ENCODE results near the gene POT1. TPM values are rescaled to one million over a fixed set of nuclear protein-coding genes. Genes with fewer than 3 reads are reported as not detected.

The POT1 gene
- total RNA-seq, 4 donors from 2014 or later: 3.9 to 79.2 (median 12.1) TPM

DNA sequence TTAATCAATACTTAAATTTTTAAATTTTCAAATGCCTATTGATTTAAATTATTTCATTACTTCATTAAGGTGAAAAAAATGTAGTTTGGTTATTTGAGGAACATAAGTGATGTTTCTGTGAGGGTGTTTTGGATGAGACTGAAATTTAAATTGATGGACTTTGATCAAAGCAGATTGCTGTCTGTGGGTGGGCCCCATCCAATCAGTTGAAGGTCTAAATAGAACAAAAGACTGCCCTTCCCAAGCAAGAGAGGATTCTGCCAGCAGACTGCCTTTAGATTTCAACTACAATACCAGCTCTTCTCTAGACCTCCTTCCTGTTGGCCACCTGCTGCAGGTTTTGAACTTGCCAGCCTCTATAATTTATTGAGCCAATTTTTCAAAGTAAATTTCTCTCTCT, 149.6 kb downstream of the POT1 start:
- DNase-seq: no peak
- no peaks in the 10 kb centered on the region for H3K9me3 ChIP-seq
- H3K27ac ChIP-seq: no peak overlapping the region
- H3K36me3 ChIP-seq: no peaks in the 10 kb centered on the region
- TF ChIP-seq, protein P1, sequence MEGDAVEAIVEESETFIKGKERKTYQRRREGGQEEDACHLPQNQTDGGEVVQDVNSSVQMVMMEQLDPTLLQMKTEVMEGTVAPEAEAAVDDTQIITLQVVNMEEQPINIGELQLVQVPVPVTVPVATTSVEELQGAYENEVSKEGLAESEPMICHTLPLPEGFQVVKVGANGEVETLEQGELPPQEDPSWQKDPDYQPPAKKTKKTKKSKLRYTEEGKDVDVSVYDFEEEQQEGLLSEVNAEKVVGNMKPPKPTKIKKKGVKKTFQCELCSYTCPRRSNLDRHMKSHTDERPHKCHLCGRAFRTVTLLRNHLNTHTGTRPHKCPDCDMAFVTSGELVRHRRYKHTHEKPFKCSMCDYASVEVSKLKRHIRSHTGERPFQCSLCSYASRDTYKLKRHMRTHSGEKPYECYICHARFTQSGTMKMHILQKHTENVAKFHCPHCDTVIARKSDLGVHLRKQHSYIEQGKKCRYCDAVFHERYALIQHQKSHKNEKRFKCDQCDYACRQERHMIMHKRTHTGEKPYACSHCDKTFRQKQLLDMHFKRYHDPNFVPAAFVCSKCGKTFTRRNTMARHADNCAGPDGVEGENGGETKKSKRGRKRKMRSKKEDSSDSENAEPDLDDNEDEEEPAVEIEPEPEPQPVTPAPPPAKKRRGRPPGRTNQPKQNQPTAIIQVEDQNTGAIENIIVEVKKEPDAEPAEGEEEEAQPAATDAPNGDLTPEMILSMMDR (IDR thresholded peaks at IDR 0.05): no peak
- TF ChIP-seq POLR2A (IDR thresholded peaks at IDR 0.05): no peak
- no peak overlapping the region for H3K4me3 ChIP-seq
- H3K27me3 ChIP-seq: no peaks in the 10 kb centered on the region
- no peaks in the 10 kb centered on the region for H3K4me1 ChIP-seq

DNA sequence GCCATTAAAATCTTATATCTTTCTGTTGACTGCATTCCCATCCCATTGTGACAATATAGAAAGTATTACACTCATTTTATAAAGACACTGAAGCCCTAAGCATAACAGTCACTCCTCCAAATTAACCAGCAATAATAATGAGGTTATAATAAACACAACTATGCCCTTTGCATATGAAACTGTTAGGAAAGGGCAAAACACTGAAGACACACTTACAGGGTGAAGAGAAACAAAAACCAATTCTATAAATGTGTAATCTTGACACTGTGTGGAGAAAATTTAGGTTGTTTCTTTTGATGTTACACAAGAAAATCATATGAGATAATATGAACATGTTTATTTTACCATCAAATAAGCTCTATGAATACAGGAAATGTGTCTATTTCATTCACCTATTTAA, 150.0 kb downstream of the POT1 start:
- no peak for TF ChIP-seq POLR2A (IDR thresholded peaks at IDR 0.05)
- TF ChIP-seq, protein P1 (IDR thresholded peaks at IDR 0.05): no peak
- Histone ChIP-seq H3K9me3 (no peaks in the 10 kb centered on the region), H3K4me1 (no peaks in the 10 kb centered on the region), H3K36me3 (no peaks in the 10 kb centered on the region), H3K27ac (no peak overlapping the region), H3K4me3 (no peak overlapping the region), H3K27me3 (no peaks in the 10 kb centered on the region)
- DNase-seq: no peak

DNA sequence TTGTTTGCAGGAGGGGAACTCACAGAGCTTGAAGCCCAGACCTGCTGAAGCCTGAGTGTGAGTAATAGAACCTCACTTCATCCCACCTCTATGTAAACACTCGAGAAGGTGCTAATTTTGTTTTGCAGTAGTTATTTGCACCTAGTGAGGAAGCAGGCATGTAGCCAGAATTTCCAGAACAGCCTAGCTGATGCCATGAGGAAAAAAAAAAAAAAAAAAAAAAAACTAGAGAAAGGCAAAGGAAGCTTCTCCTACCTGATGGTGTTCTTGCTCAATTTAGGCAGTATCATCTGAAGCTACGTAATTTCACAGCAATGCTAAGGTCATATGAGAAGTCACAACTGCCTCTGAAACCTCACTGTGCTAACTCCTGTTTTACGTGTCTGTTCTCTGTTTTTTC, 150.4 kb downstream of the POT1 start:
- Histone ChIP-seq H3K36me3 (no peaks in the 10 kb centered on the region), H3K27ac (no peak overlapping the region), H3K9me3 (no peaks in the 10 kb centered on the region), H3K4me3 (no peak overlapping the region), H3K27me3 (no peaks in the 10 kb centered on the region), H3K4me1 (no peaks in the 10 kb centered on the region)
- no peak for DNase-seq
- no peak for TF ChIP-seq POLR2A (IDR thresholded peaks at IDR 0.05)
- TF ChIP-seq, protein P1 (IDR thresholded peaks at IDR 0.05): no peak

DNA sequence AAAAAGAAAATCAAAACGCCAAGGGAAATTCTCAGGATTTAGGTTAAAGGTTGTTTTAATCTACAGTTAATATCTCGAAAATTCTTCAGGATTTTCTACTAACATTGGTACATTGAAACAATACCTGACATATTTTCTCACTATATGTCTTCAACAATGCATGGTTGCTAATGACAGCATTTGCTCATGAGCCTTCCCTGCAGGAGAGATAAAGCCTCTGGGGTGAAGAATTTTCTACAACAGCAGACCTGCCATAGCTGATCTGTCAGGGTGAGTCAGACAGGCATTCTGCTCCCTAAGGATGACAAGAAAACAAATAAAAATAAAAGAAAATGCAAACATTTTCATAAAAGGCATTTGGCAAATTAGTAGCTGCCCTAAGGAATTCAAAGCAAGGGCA, 152.4 kb downstream of the POT1 start:
- H3K27me3 ChIP-seq: no peaks in the 10 kb centered on the region
- DNase-seq: no peak
- H3K4me3 ChIP-seq: no peak overlapping the region
- TF ChIP-seq POLR2A (IDR thresholded peaks at IDR 0.05): no peak
- TF ChIP-seq, protein P1 (IDR thresholded peaks at IDR 0.05): no peak
- no peaks in the 10 kb centered on the region for H3K9me3 ChIP-seq
- H3K36me3 ChIP-seq: no peaks in the 10 kb centered on the region
- H3K27ac ChIP-seq: no peak overlapping the region
- H3K4me1 ChIP-seq: no peaks in the 10 kb centered on the region

DNA sequence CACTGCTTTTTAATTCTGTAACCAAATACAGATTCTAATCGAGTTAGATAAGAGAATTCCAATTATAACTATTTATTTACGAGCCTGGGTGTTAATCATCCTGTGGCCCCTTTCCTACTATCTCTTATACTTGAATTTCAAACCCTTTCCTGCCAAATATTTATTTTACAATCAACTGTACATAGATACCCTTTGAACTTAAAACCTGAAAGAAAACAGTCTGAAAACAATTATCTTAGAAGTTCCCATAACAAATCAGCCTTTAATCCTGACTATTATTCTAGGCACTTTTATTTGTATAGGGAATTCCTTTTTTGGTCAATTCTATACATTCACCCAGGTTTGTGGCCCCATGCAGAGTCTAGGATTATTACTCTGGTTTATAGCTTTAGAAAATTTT, 153.5 kb downstream of the POT1 start:
- Histone ChIP-seq H3K27ac (no peak overlapping the region), H3K9me3 (no peaks in the 10 kb centered on the region), H3K4me1 (no peaks in the 10 kb centered on the region), H3K4me3 (no peak overlapping the region), H3K36me3 (no peaks in the 10 kb centered on the region), H3K27me3 (no peaks in the 10 kb centered on the region)
- TF ChIP-seq, protein P1 (IDR thresholded peaks at IDR 0.05): no peak
- no peak for TF ChIP-seq POLR2A (IDR thresholded peaks at IDR 0.05)
- no peak for DNase-seq

DNA sequence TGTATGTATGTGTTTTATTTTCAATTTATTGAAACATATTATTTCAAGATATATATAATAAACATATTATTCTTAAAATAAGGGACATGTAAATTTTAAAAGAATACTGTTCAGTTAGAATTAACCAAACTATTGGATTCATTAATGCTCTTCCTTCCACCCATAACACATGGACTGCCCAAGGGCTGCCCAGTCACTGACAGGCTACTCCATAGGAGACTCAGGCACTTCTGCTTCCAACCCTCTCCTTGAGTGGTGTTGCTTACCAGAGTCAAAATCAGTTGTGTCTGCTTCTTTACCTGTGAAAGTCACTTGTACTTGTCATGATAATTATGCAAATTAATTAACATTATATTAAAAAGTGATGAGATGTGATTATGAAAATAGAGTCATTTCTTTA, 154.2 kb downstream of the POT1 start:
- no peaks in the 10 kb centered on the region for H3K36me3 ChIP-seq
- H3K27me3 ChIP-seq: no peaks in the 10 kb centered on the region
- no peak for DNase-seq
- H3K4me1 ChIP-seq: no peaks in the 10 kb centered on the region
- no peaks in the 10 kb centered on the region for H3K9me3 ChIP-seq
- H3K4me3 ChIP-seq: no peak overlapping the region
- no peak for TF ChIP-seq POLR2A (IDR thresholded peaks at IDR 0.05)
- TF ChIP-seq, protein P1 (IDR thresholded peaks at IDR 0.05): no peak
- H3K27ac ChIP-seq: no peak overlapping the region

All from Peyer's patch (tissue), 4 donors.